CD4-positive, alpha-beta memory T cell (primary cell): ENCODE results near the gene EHD4. TPM values are rescaled to one million over a fixed set of nuclear protein-coding genes. Genes with fewer than 3 reads are reported as not detected.

ENCODE experiments used
- CTCF ChIA-PET: fragments of 350-600 bp; sonication (Branson Sonifier 250); formaldehyde crosslinking; loops from one replicate; lab custom pipeline; 2021; ENCODE audit warnings: inconsistent platforms; ENCODE audit not compliant: partially characterized antibody; lab: Charles Lee
- POLR2A ChIA-PET: fragments of 350-600 bp; sonication (Branson Sonifier 250); formaldehyde crosslinking; loops from one replicate; lab custom pipeline; 2021; ENCODE audit not compliant: partially characterized antibody; lab: Charles Lee
- DNase-seq, 5 donors: peaks; one replicate each; pipeline versions ENCODE4 v3.0.0 to v3.0.0-alpha.2; 2020 to 2022; ENCODE audit warnings: mixed read lengths in 1 of 5
- H3K27ac ChIP-seq: one replicate; pipeline ENCODE4 v1.7.0; 2013; ENCODE audit warnings: low read depth, low read length
- H3K27me3 ChIP-seq: 2 replicates; pipeline ENCODE4 v1.7.0; 2013; ENCODE audit warnings: mild to moderate bottlenecking, low read length, moderate library complexity; ENCODE audit not compliant: insufficient read depth
- H3K36me3 ChIP-seq: 2 replicates; pipeline ENCODE4 v1.7.0; 2013; ENCODE audit warnings: mild to moderate bottlenecking, low read length, moderate library complexity; ENCODE audit not compliant: insufficient read depth
- H3K4me1 ChIP-seq: 2 replicates; pipeline ENCODE4 v1.7.0; 2013; ENCODE audit warnings: mild to moderate bottlenecking, low read length, moderate library complexity; ENCODE audit not compliant: insufficient read depth
- H3K4me3 ChIP-seq, 2 donors: one replicate each; pipeline ENCODE4 v1.7.0; 2013; ENCODE audit warnings: low read length in 2 of 2, mild to moderate bottlenecking in 1 of 2
- H3K9me3 ChIP-seq, 2 donors: one replicate each; pipeline ENCODE4 v1.7.0; 2013; ENCODE audit warnings: low read length in 2 of 2, control low read depth in 1 of 2; ENCODE audit not compliant: control insufficient read depth in 1 of 2
- H3K27ac Mint-ChIP-seq, 7 donors: one replicate each; pipeline ENCODE4 v1.8.0; 2020 to 2021; ENCODE audit warnings: mixed read lengths in 7 of 7, mild to moderate bottlenecking in 6 of 7, inconsistent platforms in 3 of 7, moderate library complexity in 3 of 7
- H3K27me3 Mint-ChIP-seq, 2 donors: one replicate each; pipeline ENCODE4 v1.8.0; 2020 to 2021; ENCODE audit warnings: mixed read lengths in 2 of 2
- H3K36me3 Mint-ChIP-seq, 2 donors: one replicate each; pipeline ENCODE4 v1.8.0; 2020 to 2021; ENCODE audit warnings: mixed read lengths in 2 of 2, inconsistent platforms in 1 of 2, mild to moderate bottlenecking in 1 of 2
- H3K4me1 Mint-ChIP-seq, 4 donors: one replicate each; pipeline ENCODE4 v1.8.0; 2020 to 2021; ENCODE audit warnings: mixed read lengths in 4 of 4, mild to moderate bottlenecking in 1 of 4
- H3K4me3 Mint-ChIP-seq, 8 donors: one replicate each; pipeline ENCODE4 v1.8.0; 2020 to 2021; ENCODE audit warnings: mixed read lengths in 8 of 8, mild to moderate bottlenecking in 7 of 8, moderate library complexity in 6 of 8, inconsistent platforms in 3 of 8
- H3K9me3 Mint-ChIP-seq, 8 donors: one replicate each; pipeline ENCODE4 v1.8.0; 2020 to 2021; ENCODE audit warnings: mixed read lengths in 8 of 8, mild to moderate bottlenecking in 5 of 8, inconsistent platforms in 3 of 8, moderate library complexity in 1 of 8
- intact Hi-C: fragments of 100-400 bp; cut with micrococcal nuclease; formaldehyde crosslinking; loops from one replicate; pipeline ENCODE4 v1.15.1; 2023
- polyA plus RNA-seq, 2 donors: library from polyadenylated mRNA; unstranded; fragments of 300-500 nt; fragmentation: Illumina TruSeq; gene quantifications; one replicate each; pipeline ENCODE4 v1.2.3, GENCODE V29; 2021
- total RNA-seq, 2 experiments: library from RNA; stranded (reverse); gene quantifications; one replicate each; pipeline ENCODE4 v1.2.3, GENCODE V29; 2021

Gene EHD4
- total and polyA plus RNA-seq, 4 experiments from 2014 or later, result 13.9 to 16.4 (median 15.4) TPM

- Histone ChIP-seq H3K27me3 (no peaks in the 10 kb centered on the region), H3K4me3 (no peak overlapping the region), H3K4me1 (no peaks in the 10 kb centered on the region), H3K9me3 (no peaks in the 10 kb centered on the region), H3K27ac (no peak overlapping the region), H3K36me3 (no peaks in the 10 kb centered on the region)
- peaks cover 0 to 2% (median 0%) of the 10 kb centered on the region in 4 donors for H3K4me1 Mint-ChIP-seq
- no peak for DNase-seq
- H3K9me3 Mint-ChIP-seq, result no peaks in the 10 kb centered on the region
- no peak overlapping the region for H3K4me3 Mint-ChIP-seq
- no peaks in the 10 kb centered on the region for H3K36me3 Mint-ChIP-seq
- intact Hi-C loops, result no loop called here
- peaks cover 0 to 3% of the 10 kb centered on the region in 2 donors for H3K27me3 Mint-ChIP-seq
- CTCF ChIA-PET, result interaction anchor here (0.9 to 1.7 kb wide), 2 partner anchors 89 to 139 kb away, joined by 4 to 7 read pairs; no protein-coding TSS in a partner anchor
- H3K27ac Mint-ChIP-seq, result peak overlapping the region in 1 of 7 donors; percentile 23
- POLR2A ChIA-PET, result no interaction called here
These were observed 22.6 kb upstream of the EHD4 start for GRCh38 chr15:41994772-41995475.

GRCh38 chr15:41994171-41994650, 21.9 kb upstream of the EHD4 start:
- Mint-ChIP-seq H3K27ac (no peak overlapping the region), H3K36me3 (no peaks in the 10 kb centered on the region), H3K9me3 (no peaks in the 10 kb centered on the region), H3K27me3 (peaks cover 0 to 3% of the 10 kb centered on the region in 2 donors), H3K4me3 (no peak overlapping the region), H3K4me1 (no peaks in the 10 kb centered on the region)
- ChIA-PET POLR2A (no interaction called here), CTCF (interaction anchor here (1.7 kb wide), 1 partner anchor 90 kb away, joined by 7 read pairs; no protein-coding TSS in a partner anchor)
- Histone ChIP-seq H3K4me1 (no peaks in the 10 kb centered on the region), H3K4me3 (no peak overlapping the region), H3K27ac (no peak overlapping the region), H3K9me3 (no peaks in the 10 kb centered on the region), H3K27me3 (no peaks in the 10 kb centered on the region), H3K36me3 (no peaks in the 10 kb centered on the region)
- no peak for DNase-seq
- intact Hi-C loops, result no loop called here

- no peaks in the 10 kb centered on the region for H3K9me3 ChIP-seq
- Mint-ChIP-seq H3K4me1 (no peaks in the 10 kb centered on the region), H3K9me3 (no peaks in the 10 kb centered on the region), H3K36me3 (no peaks in the 10 kb centered on the region), H3K27me3 (peaks cover 0 to 3% of the 10 kb centered on the region in 2 donors), H3K27ac (no peak overlapping the region), H3K4me3 (no peak overlapping the region)
- ChIA-PET POLR2A (no interaction called here), CTCF (interaction anchor here (1.4 kb wide), 1 partner anchor 14 kb away, joined by 4 read pairs; no protein-coding TSS in a partner anchor)
- no peaks in the 10 kb centered on the region for H3K4me1 ChIP-seq
- no peaks in the 10 kb centered on the region for H3K36me3 ChIP-seq
- DNase-seq, result no peak
- no peaks in the 10 kb centered on the region for H3K27me3 ChIP-seq
- H3K4me3 ChIP-seq, result no peak overlapping the region
- intact Hi-C loops, result no loop called here
- no peak overlapping the region for H3K27ac ChIP-seq
These were observed 21.3 kb upstream of the EHD4 start for GRCh38 chr15:41993472-41994170.

- intact Hi-C loops, result no loop called here
- Mint-ChIP-seq H3K27ac (no peak overlapping the region), H3K9me3 (no peaks in the 10 kb centered on the region), H3K4me1 (no peaks in the 10 kb centered on the region), H3K36me3 (no peaks in the 10 kb centered on the region), H3K27me3 (no peaks in the 10 kb centered on the region), H3K4me3 (no peak overlapping the region)
- no peak overlapping the region for H3K4me3 ChIP-seq
- H3K27ac ChIP-seq, result no peak overlapping the region
- DNase-seq, result no peak
- no peaks in the 10 kb centered on the region for H3K36me3 ChIP-seq
- no peaks in the 10 kb centered on the region for H3K27me3 ChIP-seq
- no peaks in the 10 kb centered on the region for H3K9me3 ChIP-seq
- POLR2A ChIA-PET, result no interaction called here
- H3K4me1 ChIP-seq, result no peaks in the 10 kb centered on the region
- CTCF ChIA-PET, result interaction anchor here (1.2 to 1.4 kb wide), 2 partner anchors 10 to 14 kb away, joined by 3 to 4 read pairs; no protein-coding TSS in a partner anchor
These were observed 20.4 kb upstream of the EHD4 start for GRCh38 chr15:41992803-41993190.

- no peaks in the 10 kb centered on the region for H3K9me3 Mint-ChIP-seq
- peak overlapping the region in 1 of 8 donors; percentile 38 for H3K4me3 Mint-ChIP-seq
- POLR2A ChIA-PET, result no interaction called here
- H3K27ac Mint-ChIP-seq, result no peak overlapping the region
- H3K9me3 ChIP-seq, result no peaks in the 10 kb centered on the region
- H3K27me3 Mint-ChIP-seq, result no peaks in the 10 kb centered on the region
- H3K27ac ChIP-seq, result no peak overlapping the region
- H3K36me3 Mint-ChIP-seq, result no peaks in the 10 kb centered on the region
- CTCF ChIA-PET, result interaction anchor here (1.2 to 1.4 kb wide), 2 partner anchors 9 to 13 kb away, joined by 3 to 4 read pairs; no protein-coding TSS in a partner anchor
- no peaks in the 10 kb centered on the region for H3K4me1 Mint-ChIP-seq
- H3K4me3 ChIP-seq, result no peak overlapping the region
- H3K27me3 ChIP-seq, result no peaks in the 10 kb centered on the region
- intact Hi-C loops, result no loop called here
- no peaks in the 10 kb centered on the region for H3K4me1 ChIP-seq
- DNase-seq, result no peak
- no peaks in the 10 kb centered on the region for H3K36me3 ChIP-seq
These were observed 19.9 kb upstream of the EHD4 start for GRCh38 chr15:41992151-41992802.

GRCh38 chr15:41990691-41991090, 18.3 kb upstream of the EHD4 start:
- Histone ChIP-seq H3K36me3 (no peaks in the 10 kb centered on the region), H3K4me3 (no peak overlapping the region), H3K9me3 (no peaks in the 10 kb centered on the region), H3K27ac (no peak overlapping the region), H3K27me3 (no peaks in the 10 kb centered on the region), H3K4me1 (no peaks in the 10 kb centered on the region)
- DNase-seq, result no peak
- ChIA-PET CTCF (interaction anchor here (1.1 to 4.2 kb wide), 13 partner anchors 9 to 147 kb away, joined by 3 to 33 read pairs (median 8); partner anchors contain the start of gene EHD4), POLR2A (interaction anchor here (1.2 kb wide), 1 partner anchor 66 kb away, joined by 4 read pairs; no protein-coding TSS in a partner anchor)
- Mint-ChIP-seq H3K9me3 (no peaks in the 10 kb centered on the region), H3K27ac (no peak overlapping the region), H3K4me3 (no peak overlapping the region), H3K4me1 (no peaks in the 10 kb centered on the region), H3K36me3 (no peaks in the 10 kb centered on the region), H3K27me3 (no peaks in the 10 kb centered on the region)
- intact Hi-C loops, result no loop called here
